Neural progenitor cell (in vitro differentiated cells): ENCODE results near the gene BBS1.

Source experiments
- CTCF ChIP-seq: fragments of 200-600 bp; sonication (generic); IDR thresholded peaks from 2 replicates; pipeline ENCODE4 v1.5.1; 2017; ENCODE audit warnings: antibody characterized with exemption, mild to moderate bottlenecking
- EZH2phosphoT487 ChIP-seq: fragments of 200-600 bp; sonication (generic); IDR thresholded peaks from 2 replicates; pipeline ENCODE4 v1.6.1; 2017; ENCODE audit warnings: antibody characterized with exemption

GRCh38 chr11:66546368-66546965 lies 36.0 kb downstream of the BBS1 start, which contains the start of gene ACTN3:
- TF ChIP-seq CTCF = no peak
- TF ChIP-seq EZH2phosphoT487 = no peak
